Measurements from ENCODE around the gene SLC25A44. TPM values are rescaled to one million over a fixed set of nuclear protein-coding genes. Genes with fewer than 3 reads are reported as not detected.
"Not testable (repeated sequence)": the region's sequence is repeated elsewhere in the genome, so short reads cannot be mapped to it uniquely, and the experiment has no call there.

SLC25A44 gene
- total RNA-seq, 1 donor from 2014 or later = 26.4 TPM

DNA sequence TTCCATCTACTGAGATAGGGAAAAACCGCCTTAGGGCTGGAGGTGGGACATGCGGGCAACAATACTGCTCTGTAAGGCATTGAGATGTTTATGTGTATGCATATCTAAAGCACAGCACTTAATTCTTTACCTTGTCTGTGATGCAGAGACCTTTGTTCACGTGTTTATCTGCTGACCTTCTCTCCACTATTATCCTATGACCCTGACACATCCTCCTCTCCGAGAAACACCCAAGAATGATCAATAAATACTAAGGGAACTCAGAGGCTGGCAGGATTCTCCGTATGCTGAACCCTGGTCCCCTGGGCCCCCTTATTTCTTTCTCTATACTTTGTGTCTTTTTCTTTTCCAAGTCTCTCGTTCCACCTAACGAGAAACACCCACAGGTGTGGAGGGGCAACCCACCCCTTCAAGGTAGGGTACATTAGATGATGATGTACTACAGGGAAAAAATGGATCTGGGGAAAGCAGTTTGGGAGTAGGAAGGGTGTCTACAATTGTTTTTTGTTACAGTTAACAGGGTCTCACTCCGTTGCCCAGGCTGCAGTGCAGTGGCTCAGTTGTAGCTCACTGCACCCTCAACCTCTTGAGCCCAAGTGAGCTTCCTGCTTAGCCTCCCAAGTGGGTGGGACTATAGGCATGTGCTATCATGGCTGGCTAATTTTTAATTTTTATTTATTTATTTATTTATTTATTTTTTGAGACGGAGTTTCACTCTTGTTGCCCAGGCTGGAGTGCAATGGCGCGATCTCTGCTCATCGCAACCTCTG lies 11.7 kb upstream of the SLC25A44 start:
- H3K27ac Mint-ChIP-seq; H3K4me1 Mint-ChIP-seq; intact Hi-C loops (cut with micrococcal nuclease); POLR2A ChIA-PET; H3K27me3 Mint-ChIP-seq; H3K36me3 Mint-ChIP-seq (ENCODE audit: low read depth); H3K4me3 Mint-ChIP-seq; H3K9me3 Mint-ChIP-seq; ATAC-seq (ENCODE audit: low read depth); DNase-seq: not testable (repeated sequence)
- CTCF ChIA-PET = interaction anchor here (0.6 kb wide), 1 partner anchor 24 kb away, joined by 3 read pairs; no protein-coding TSS in a partner anchor

DNA sequence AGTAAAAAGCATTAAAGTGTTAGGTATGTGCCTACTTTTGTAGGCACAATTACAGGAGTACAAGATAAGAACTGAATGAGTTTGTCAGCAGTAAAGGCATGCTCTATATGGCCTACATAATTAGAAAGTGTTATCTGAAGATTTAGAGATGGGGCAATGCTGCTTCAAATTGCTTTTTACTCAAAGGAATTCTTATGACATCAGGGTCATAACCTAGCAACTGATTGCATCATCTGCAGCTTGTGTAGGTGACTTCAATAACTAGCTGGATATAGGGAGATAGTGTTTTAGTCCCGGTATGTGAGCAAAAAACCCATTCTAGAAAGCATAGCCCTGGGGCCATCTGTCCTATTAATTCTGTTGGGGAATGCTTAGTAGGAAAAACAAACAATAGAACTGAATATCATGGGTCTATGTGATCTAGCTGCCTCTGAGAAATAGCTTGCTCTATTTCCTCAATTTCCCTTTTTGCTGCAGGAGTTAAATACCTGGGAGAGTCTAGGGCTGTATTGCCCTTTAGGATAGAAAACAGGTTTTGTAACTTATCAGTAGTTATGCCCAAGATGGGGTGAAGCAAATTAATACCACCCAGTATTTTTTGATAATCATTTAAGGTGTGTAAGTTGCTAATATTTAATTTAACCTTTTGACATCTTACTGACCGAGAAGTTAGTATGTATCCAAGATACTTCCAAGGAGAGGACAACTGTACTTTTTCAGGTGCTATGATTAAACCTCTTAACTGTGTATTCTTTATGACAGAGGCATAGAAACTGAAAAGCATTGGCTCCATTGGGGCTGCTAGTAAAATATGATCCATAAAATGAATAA lies 7.3 kb upstream of the SLC25A44 start:
- intact Hi-C loops (cut with micrococcal nuclease); H3K9me3 Mint-ChIP-seq; H3K4me3 Mint-ChIP-seq; ATAC-seq (ENCODE audit: low read depth); H3K36me3 Mint-ChIP-seq (ENCODE audit: low read depth); H3K4me1 Mint-ChIP-seq; H3K27ac Mint-ChIP-seq; DNase-seq; H3K27me3 Mint-ChIP-seq: not testable (repeated sequence)
- CTCF ChIA-PET = interaction anchor here (1.7 kb wide), 1 partner anchor 39 kb away, joined by 3 read pairs; no protein-coding TSS in a partner anchor
- POLR2A ChIA-PET = interaction anchor here (0.6 kb wide), 1 partner anchor 31 kb away, joined by 5 read pairs; no protein-coding TSS in a partner anchor

DNA sequence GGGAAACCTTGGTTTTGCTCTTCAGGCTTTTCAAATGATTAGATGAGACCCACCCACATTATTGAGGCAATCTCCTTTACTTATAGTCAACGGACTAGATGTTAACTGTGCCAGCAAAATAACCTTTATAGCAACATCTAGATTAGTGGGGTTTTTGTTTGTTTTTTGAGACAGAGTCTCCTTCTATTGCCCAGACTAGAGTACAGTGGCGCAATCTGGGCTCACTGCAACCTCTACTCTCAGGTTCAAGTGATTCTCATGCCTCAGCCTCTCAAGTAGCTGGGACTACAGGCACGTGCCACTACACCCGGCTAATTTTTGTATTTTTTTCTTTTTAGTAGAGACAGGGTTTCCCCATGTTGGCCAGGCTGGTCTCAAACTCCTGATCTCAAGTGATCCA lies 3.6 kb upstream of the SLC25A44 start:
- ATAC-seq (ENCODE audit: low read depth); H3K4me3 Mint-ChIP-seq; CTCF ChIA-PET; POLR2A ChIA-PET; DNase-seq; H3K27ac Mint-ChIP-seq; H3K9me3 Mint-ChIP-seq; H3K27me3 Mint-ChIP-seq: not testable (repeated sequence)
- intact Hi-C loops (cut with micrococcal nuclease) = loop anchor here (5.0 kb wide), 1 partner anchor 37 kb away; no protein-coding TSS in a partner anchor
- peaks cover 22% of the 10 kb centered on the region for H3K4me1 Mint-ChIP-seq
- peaks cover 11% of the 10 kb centered on the region for H3K36me3 Mint-ChIP-seq (ENCODE audit: low read depth)

DNA sequence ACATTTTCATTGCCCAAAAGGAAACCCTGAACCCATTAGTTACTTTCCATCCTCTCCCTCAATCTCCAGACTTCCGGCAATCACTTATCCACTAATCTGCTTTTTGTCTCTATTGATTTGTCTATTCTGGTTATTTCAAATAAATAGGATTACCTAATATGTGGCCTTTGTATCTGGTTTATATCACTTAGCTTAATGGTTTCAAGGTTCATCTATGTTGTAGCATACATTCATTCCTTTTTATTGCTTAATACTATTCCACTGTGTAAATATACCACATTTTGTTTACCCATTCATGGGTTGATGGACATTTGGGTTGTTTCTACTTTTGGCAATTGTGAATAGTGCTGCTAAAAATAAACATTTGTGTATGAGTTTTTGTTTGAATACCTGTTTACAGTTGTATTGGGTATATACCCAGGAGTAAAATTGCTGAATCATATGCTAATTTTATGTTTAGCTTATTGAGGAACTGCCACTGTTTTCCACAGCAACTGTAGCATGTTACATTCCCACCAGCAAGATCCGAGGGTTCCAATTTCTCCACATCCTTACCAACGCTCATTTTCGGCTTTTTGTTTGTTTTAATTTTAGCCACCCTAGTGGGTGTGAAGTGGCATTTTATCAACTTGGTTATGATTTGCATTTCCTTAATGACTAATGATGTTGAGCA lies 2.5 kb upstream of the SLC25A44 start:
- intact Hi-C loops (cut with micrococcal nuclease) = loop anchor here (5.0 kb wide), 1 partner anchor 36 kb away; no protein-coding TSS in a partner anchor
- ATAC-seq (ENCODE audit: low read depth) (no peak), DNase-seq (no peak)
- H3K27ac Mint-ChIP-seq = no peak overlapping the region
- peaks cover 5% of the 10 kb centered on the region for H3K9me3 Mint-ChIP-seq
- peaks cover 31% of the 10 kb centered on the region for H3K4me1 Mint-ChIP-seq
- TF ChIP-seq, protein P1, sequence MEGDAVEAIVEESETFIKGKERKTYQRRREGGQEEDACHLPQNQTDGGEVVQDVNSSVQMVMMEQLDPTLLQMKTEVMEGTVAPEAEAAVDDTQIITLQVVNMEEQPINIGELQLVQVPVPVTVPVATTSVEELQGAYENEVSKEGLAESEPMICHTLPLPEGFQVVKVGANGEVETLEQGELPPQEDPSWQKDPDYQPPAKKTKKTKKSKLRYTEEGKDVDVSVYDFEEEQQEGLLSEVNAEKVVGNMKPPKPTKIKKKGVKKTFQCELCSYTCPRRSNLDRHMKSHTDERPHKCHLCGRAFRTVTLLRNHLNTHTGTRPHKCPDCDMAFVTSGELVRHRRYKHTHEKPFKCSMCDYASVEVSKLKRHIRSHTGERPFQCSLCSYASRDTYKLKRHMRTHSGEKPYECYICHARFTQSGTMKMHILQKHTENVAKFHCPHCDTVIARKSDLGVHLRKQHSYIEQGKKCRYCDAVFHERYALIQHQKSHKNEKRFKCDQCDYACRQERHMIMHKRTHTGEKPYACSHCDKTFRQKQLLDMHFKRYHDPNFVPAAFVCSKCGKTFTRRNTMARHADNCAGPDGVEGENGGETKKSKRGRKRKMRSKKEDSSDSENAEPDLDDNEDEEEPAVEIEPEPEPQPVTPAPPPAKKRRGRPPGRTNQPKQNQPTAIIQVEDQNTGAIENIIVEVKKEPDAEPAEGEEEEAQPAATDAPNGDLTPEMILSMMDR (IDR thresholded peaks at IDR 0.05) = no peak
- no peaks in the 10 kb centered on the region for H3K27me3 Mint-ChIP-seq
- POLR2A ChIA-PET = interaction anchor here (1.1 to 1.3 kb wide), 2 partner anchors 9 to 22 kb away, joined by 4 to 5 read pairs; partner anchors contain the start of gene PMF1
- CTCF ChIA-PET = no interaction called here
- peaks cover 22% of the 10 kb centered on the region for H3K36me3 Mint-ChIP-seq (ENCODE audit: low read depth)
- no peak overlapping the region for H3K4me3 Mint-ChIP-seq

DNA sequence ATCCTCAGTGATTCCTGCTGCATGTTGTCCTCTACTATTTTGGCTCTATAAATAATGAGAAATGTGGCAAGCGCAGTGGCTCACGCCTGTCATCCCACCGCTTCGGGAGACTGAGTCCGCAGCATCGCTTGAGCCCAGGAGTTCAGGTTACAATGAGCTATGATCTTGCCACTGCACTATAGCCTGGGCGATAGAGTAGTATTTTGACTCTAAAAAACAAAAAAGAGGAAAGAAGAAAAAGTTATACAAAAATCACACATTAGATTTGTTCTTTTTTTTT lies 756 bp upstream of the SLC25A44 start:
- H3K36me3 Mint-ChIP-seq (ENCODE audit: low read depth) = peaks cover 28% of the 10 kb centered on the region
- H3K4me1 Mint-ChIP-seq = peaks cover 36% of the 10 kb centered on the region
- intact Hi-C loops (cut with micrococcal nuclease) = loop anchor here (1.0 to 5.0 kb wide), 4 partner anchors 34 to 139 kb away; partner anchors contain the start of gene LAMTOR2
- peak overlapping the region; percentile 96 for H3K4me3 Mint-ChIP-seq
- peak overlapping the region; percentile 91 for H3K27ac Mint-ChIP-seq
- peaks cover 2% of the 10 kb centered on the region for H3K9me3 Mint-ChIP-seq
- TF ChIP-seq, protein P1 (IDR thresholded peaks at IDR 0.05) = no peak
- H3K27me3 Mint-ChIP-seq = no peaks in the 10 kb centered on the region
- no peak for DNase-seq
- POLR2A ChIA-PET = interaction anchor here (1.1 to 3.6 kb wide), 7 partner anchors 12 to 45 kb away, joined by 3 to 47 read pairs (median 10); partner anchors contain the start of gene PMF1
- no peak for ATAC-seq (ENCODE audit: low read depth)
- CTCF ChIA-PET = interaction anchor here (0.8 to 2.4 kb wide), 4 partner anchors 20 to 47 kb away, joined by 5 to 16 read pairs (median 6); partner anchors contain the start of gene PMF1

DNA sequence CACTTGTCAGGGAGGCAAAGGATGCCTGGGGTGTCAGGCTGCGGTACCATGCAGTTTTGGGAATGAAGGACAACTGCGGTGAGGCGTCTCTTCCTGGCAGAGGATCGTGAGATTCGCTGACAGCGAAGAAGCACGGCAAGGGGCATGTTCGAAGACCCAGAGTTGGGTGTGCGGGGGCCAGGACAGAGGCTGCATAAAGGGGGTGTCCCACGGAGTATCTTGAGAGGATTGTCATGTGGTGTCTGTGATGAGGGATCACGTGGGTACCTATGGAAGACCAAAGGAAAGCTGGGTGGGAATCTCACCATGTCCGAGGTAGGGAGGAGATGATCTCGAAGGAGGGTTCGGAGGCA lies 372 bp downstream of the SLC25A44 start:
- Mint-ChIP-seq H3K36me3 (ENCODE audit: low read depth) (peaks cover 29% of the 10 kb centered on the region), H3K4me1 (peaks cover 43% of the 10 kb centered on the region), H3K4me3 (peak overlapping the region; percentile 96), H3K9me3 (no peaks in the 10 kb centered on the region), H3K27me3 (no peaks in the 10 kb centered on the region), H3K27ac (peak overlapping the region; percentile 91)
- TF ChIP-seq, protein P1 (IDR thresholded peaks at IDR 0.05) = no peak
- POLR2A ChIA-PET = interaction anchor here (0.8 to 3.6 kb wide), 10 partner anchors 11 to 534 kb away, joined by 3 to 47 read pairs (median 8); partner anchors contain the start of genes ISG20L2, METTL25B and PMF1
- ATAC-seq (ENCODE audit: low read depth) (no peak), DNase-seq (no peak)
- intact Hi-C loops (cut with micrococcal nuclease) = loop anchor here (1.0 to 5.0 kb wide), 3 partner anchors 19 to 88 kb away; partner anchors contain the start of genes PMF1 and SMG5
- CTCF ChIA-PET = interaction anchor here (1.5 to 2.4 kb wide), 3 partner anchors 31 to 48 kb away, joined by 5 to 16 read pairs (median 7); no protein-coding TSS in a partner anchor
